ENCODE results near the gene PEAR1.

PEAR1 gene, protein sequence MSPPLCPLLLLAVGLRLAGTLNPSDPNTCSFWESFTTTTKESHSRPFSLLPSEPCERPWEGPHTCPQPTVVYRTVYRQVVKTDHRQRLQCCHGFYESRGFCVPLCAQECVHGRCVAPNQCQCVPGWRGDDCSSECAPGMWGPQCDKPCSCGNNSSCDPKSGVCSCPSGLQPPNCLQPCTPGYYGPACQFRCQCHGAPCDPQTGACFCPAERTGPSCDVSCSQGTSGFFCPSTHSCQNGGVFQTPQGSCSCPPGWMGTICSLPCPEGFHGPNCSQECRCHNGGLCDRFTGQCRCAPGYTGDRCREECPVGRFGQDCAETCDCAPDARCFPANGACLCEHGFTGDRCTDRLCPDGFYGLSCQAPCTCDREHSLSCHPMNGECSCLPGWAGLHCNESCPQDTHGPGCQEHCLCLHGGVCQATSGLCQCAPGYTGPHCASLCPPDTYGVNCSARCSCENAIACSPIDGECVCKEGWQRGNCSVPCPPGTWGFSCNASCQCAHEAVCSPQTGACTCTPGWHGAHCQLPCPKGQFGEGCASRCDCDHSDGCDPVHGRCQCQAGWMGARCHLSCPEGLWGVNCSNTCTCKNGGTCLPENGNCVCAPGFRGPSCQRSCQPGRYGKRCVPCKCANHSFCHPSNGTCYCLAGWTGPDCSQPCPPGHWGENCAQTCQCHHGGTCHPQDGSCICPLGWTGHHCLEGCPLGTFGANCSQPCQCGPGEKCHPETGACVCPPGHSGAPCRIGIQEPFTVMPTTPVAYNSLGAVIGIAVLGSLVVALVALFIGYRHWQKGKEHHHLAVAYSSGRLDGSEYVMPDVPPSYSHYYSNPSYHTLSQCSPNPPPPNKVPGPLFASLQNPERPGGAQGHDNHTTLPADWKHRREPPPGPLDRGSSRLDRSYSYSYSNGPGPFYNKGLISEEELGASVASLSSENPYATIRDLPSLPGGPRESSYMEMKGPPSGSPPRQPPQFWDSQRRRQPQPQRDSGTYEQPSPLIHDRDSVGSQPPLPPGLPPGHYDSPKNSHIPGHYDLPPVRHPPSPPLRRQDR

DNA sequence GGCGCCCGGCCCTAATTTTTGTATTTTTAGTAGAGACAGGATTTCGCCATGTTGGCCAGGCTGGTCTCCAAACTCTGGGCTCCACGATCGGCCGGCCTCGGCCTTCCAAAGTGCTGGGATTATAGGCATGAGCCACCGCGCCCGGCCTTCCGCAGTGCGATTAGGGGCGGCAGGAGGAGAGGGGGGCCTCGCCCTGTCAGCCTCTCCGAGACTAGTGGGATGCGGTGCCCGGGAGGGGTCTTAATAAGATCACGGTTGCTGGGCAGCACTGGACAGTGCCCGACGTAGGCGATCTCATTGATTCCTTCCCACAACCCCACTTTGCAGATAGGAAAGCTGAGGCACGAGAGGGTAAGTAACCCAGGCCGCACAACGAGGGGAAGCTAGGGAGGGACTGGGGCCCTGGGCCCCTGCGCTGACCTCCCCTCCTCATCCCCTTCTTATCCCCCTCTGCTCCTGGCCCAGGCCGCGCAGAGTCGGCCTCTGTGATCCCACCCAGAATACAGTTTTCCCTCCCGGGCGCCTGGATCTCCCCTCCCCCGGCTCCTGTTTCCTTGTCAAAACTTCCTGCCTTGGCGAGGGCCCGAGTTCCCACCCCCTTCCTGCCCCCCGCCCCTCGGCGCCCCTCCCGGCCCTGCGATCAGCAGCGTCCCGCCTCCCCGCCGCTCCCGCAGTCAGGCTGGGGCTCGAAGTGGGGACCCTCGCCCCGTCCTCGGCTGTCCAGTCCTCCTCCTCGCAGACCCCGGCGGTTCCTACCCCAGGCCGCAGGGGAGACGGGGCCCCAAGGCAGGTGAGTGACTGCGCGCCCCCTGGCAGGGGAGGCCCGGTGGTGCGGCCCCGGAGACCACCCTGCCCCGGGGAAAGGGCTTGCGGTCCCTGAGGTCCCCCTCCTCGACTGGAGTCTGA, at the start of gene PEAR1:
PEAR1 (plus strand) TSS at position 671 of the 906 bp plus-strand sequence. CDS start 10,209 bp downstream, outside the sequence.
- no peak for DNase-seq

- DNase-seq, result no peak
Measured at GRCh38 chr1:156844102-156844501, 49.4 kb upstream of the PEAR1 start.

DNA sequence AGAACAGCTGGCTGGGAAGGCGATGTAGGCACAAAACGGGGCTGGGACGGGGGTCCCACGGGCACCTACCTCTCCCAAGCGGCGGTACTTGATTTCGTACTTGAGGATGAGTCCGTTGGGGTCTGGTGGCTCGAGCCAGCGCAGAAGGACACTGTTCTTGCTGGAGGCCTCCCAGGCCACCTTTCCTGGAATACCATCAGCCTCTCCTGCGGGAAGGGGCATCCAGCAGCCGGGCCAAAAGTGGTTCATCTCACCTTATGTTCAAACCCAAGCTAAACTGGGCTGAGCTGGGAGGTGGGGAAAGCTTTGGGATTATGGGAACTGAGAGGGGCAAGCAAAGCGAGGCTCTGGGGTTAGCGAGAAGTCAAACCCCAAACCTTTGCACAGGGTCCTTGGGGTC, 48.9 kb upstream of the PEAR1 start:
- no peak for DNase-seq

DNA sequence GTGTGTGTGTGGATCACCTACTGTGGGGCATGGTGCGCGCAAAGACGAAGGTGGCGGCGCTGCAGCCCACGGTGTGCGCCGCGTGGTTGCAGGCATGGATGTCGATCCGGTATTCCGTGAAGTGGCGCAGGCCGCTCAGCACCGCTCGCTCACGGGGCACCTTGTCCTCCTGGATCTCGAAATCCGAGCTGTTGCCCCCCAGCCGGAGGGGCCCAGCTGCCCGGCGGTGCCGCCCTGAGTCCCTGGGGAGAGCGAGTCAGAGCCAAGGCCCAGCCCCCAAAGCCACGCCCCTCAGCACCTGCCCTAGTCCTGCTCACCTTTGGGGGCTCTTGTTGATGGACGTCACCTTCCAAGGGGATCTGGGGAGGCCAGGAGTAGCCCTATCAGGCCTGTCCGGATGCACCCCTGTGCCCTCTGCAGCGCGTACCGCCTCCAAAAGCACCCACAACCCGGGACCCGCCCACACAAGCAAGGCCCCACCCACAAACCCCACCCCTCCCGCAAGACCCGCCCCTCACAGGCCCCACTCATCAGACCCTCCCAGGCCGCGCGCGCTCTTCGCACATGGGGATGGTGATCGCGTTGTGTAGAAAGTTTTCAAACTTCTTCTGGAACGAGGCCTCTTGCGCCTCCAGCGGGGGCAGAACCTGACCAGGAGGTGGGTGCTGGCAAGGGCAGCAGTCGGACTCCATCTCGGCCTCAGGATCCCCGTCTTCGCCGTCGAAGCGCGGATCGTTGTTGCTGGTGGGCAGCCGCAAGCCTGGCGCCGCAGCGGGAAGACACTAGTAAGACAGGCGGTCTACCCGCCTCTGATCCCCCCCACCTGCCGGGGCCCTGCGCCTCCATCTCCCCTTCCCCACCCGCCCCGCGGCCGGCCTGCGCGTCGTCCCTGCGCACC, 48.2 kb upstream of the PEAR1 start:
- DNase-seq, result no peak

DNA sequence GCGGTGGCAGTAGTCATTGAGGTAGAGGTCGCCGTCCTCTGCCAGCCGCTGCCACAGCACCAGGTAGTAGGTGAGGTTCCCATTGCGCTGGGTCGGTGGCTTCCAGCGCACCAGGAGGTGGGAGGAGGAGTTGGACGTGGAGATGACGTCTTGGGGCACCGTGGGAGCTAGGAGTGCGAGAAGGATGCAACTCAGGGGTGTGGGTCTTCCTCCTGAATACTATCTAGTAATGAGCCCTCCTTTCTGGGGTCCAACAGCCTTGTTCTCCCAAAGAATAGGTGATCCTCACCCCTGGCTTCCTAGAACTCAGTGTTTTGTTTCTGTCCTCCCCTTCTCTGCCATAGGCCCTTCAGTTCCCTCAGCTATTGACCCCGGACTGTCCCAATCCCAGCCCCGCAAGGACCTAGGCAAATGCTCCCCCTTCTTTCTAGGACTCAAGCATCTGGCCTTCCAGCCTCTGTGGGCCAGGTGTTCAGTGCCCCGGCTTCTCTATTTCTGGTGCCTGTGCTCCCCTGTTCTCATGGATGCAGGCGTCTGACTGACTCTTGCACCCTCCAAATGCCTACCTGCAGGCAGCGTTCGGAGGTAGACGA, 47.5 kb upstream of the PEAR1 start:
- no peak for DNase-seq

DNA sequence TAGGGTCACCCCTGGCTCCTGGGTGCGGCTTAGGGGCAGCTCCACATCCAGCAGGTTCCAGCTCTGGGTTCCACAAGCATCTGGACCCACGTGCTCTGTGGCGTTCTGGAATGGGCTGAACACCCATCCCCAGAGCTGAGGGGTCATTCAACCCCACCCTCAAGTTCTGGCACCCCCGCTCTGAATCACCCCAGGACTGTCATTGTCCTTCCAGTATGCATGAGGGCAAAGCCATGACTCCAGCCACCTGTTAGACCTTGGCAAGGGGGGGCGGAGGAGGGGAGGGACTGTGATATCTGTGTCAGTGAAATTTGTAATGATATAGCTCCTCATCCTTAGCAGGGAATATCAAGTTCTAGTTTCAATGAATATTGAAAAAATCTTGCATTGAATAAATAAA, 46.9 kb upstream of the PEAR1 start:
- no peak for DNase-seq

DNA sequence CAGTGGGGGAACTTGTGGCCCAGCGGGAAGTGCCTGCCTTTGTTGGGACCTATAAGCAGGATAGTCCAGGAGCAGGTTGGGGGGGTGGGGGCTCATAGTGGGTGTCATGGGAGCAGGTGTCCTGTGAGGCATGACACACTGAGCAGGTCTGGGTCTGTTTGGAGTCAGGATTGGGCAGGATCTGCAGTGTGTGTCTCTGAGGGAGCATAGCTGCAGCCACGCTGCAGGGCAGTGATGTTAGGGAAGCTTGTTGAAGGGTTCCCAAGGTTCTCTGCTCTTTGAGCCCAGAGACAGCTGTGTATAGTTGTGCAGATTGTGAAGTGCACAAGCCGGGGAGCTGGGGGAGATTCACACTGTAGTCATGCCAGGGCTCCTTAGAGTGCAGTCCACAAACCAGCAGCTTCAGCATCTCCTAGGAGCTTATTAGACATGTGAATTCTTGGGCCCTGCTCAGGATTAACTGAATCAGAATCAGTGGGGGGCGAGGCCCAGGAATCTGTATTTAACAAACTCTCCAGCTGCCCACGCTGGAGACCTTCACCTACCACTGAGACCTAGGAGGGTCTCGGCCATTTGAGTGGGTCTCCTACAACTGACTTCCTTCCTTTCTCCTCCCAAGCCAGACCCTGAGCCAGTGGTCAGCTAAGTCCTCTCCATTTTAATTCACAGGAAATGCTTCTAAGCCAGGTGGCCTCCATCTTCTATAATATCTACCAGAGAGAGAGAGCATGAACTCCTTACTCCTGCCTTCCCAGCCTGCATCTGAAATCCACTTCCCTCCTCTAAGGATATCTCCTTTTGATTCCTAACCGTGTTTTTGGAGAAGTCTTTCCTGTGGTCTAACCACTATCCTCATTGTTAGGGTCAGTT, 45.7 kb upstream of the PEAR1 start:
- DNase-seq, result no peak

DNA sequence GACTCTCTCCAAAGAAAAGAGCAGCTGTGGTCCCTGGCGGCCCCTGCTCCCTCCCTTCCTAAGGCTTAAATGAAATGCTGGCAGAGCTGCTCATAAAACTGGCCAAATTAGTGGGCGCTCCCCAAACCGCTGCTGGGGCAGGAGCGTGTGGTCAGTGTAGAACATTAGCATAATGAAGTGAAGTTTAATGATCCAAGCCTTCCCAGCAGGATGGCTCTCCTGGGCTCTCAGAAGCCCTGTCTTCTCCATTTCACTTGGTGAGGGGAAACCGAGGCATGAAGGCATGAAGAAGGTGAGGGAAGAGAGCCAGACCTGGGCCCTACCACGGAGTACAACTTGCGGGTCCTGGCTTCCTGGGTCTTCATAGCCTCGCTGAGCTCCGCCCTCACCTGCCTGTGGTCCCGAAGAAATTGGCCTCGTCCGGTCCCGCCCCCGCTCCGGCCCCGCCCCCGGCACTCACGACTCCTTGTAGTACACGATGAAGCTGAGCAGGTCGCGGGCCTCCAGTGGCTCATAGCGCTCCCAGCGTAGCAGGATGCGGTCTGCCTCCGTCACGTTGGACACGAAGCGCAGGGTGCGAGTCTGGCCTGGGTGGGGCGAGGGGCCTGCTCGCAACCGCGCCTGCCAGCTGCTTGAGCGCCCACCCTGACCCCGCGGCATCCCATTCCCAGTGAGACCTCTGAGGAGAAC, 44.9 kb upstream of the PEAR1 start:
- DNase-seq, result no peak

GRCh38 chr1:156849151-156849496, 44.4 kb upstream of the PEAR1 start:
- DNase-seq, result no peak

GRCh38 chr1:156851779-156852417, 41.6 kb upstream of the PEAR1 start:
- peak in 1 of 14 donors; percentile 46 for DNase-seq

DNA sequence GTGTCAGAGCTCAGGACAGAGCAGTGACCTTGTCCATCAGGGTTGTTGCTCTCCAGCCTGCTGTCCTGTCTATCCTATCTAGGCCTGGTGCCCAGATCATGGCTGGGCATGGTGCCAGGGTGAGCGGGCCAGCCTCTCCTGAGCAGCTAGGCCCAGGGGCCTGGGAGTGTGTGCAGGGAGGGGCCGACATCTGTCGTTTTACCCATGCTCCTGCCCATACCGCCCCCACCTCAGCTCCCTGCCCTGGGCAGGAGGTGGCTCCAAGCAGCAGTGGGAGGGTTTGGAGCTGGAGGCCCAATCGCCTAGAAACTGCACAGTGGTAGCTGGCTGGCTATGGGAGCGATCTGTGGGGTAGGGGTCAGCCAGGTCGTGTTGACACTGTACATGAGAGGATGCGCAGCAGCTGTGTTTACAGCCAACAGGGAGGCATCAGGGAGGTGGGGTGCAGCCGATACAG, 41.1 kb upstream of the PEAR1 start:
- DNase-seq, result peak in 8 of 14 donors; percentile 10 to 82 (median 23)

DNA sequence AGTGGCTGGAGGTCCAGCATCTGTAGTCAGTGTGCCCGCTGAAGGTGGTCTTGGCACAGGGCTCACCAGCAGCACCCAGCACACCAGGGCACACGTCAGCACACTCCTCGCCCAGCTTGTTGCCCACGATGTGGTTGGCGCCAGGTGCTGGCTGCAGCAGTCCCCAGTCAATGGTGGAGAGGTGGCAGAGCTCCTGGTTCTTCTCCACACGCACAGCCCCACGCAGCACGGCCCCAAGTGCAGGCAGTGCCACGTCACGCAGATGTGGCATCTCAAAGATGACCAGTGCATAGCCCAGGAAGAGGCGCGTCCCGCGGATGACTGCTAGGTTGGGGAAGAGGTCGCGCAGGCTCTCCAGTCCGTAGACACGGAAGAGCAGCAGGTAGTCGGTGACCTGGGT, 39.8 kb upstream of the PEAR1 start:
- no peak for DNase-seq

- no peak for DNase-seq
Measured at GRCh38 chr1:156854634-156855033, 38.9 kb upstream of the PEAR1 start.

DNA sequence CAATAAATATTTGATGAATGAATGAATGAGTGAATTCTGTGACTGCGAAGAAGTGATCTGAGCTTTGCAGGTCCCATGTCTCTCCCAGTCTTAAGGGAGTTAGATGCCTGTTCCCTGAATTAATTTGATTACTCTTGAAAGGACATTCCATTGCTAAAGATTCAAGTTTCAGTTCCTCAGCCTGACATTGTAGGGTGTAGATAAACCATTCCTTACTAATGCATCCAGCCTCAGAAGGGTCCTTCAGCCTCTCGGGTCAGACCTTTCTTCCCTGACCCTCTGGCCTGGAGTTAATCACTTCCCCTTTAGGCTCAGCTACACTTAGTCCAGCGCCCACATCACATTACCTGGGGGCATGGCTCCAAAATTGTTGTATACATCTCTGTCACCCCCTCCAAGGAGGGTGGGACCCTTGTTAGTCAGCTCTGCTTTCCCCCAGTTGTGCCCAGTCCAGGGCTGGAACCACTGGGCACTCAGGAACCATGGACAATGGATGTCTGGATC, 37.2 kb upstream of the PEAR1 start:
- no peak for DNase-seq

- no peak for DNase-seq
Measured at GRCh38 chr1:156857532-156857931, 36.0 kb upstream of the PEAR1 start.

DNA sequence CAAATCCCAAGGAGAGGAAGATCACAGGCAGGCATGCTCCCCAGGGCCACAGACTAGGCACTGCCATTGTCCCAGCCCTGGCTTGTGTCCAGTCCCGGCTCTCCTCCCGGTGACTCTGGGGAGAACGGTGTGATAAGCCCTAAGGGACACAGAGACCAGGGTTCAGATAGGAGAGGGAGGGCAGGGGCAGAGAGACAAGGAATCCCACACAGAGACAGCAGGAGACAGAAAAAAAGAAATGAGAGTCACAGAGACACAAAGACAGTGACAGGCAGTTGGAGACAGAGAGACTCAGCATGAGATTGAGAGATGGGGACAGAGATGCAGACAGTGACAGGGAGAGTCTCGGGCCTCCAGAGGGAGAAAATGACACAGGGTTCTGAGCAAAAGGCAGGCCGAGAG, 35.0 kb upstream of the PEAR1 start:
- no peak for DNase-seq

GRCh38 chr1:156858959-156859522, 34.5 kb upstream of the PEAR1 start, which contains the start of gene INSRR:
INSRR (minus strand) TSS chr1:156859117; CDS start chr1:156858621, 496 bp downstream.
- DNase-seq, result no peak

Data from C1 segment of cervical spinal cord (tissue), 14 donors.